B cell (primary cell): ENCODE data around the gene NID1. TPM values are rescaled to one million over a fixed set of nuclear protein-coding genes. Genes with fewer than 3 reads are reported as not detected.
A peak's percentile ranks its signal among the peaks of the same experiment; 100 is the strongest.

Experiments
- ATAC-seq: fragments of 200-7000 bp; cut with Tn5 transposase; one replicate; pipeline ENCODE4 v1.10.0; 2021; ENCODE audit warnings: low read depth, mild to moderate bottlenecking, moderate number of reproducible peaks, moderate library complexity
- CTCF ChIA-PET: fragments of 350-600 bp; sonication (Branson Sonifier 250); formaldehyde crosslinking; loops from one replicate; lab custom pipeline; 2021; ENCODE audit warnings: antibody characterized with exemption, inconsistent platforms; lab: Charles Lee
- POLR2A ChIA-PET: fragments of 350-600 bp; sonication (Branson Sonifier 250); formaldehyde crosslinking; loops from one replicate; lab custom pipeline; 2021; ENCODE audit warnings: antibody characterized with exemption; lab: Charles Lee
- DNase-seq: peaks from one replicate; pipeline ENCODE4 v3.0.0; 2013
- H2AFZ ChIP-seq: 2 replicates; pipeline ENCODE4 v1.6.1; 2012; ENCODE audit warnings: mild to moderate bottlenecking, low read depth, low read length; ENCODE audit not compliant: insufficient read depth, poor library complexity, severe bottlenecking
- H3K27ac ChIP-seq, 2 donors: 1 replicate in 1 of 2; 2 replicates in 1 of 2; pipeline ENCODE4 v1.5.1; 2012 to 2013; ENCODE audit warnings: low read length in 2 of 2, mild to moderate bottlenecking in 2 of 2, moderate library complexity in 1 of 2
- H3K27me3 ChIP-seq, 4 experiments: fragments of 200-600 bp in 1 of 4; sonication (generic) in 1 of 4; replicated peaks in 1 of 4; 1 replicate in 2 of 4; 2 replicates in 2 of 4; pipeline versions ENCODE4 v1.6.1 to v1.7.0; 2013 to 2016; ENCODE audit warnings: low read length in 3 of 4, mild to moderate bottlenecking in 2 of 4, mixed read lengths in 1 of 4, moderate library complexity in 1 of 4; ENCODE audit not compliant: insufficient read depth in 4 of 4, control insufficient read depth in 3 of 4; ENCODE audit errors: control extremely low read depth in 1 of 4
- H3K36me3 ChIP-seq, 2 experiments: replicated peaks in 1 of 2; 1 replicate in 1 of 2; 2 replicates in 1 of 2; pipeline versions ENCODE4 v1.6.1 to v1.7.1; 2013; ENCODE audit warnings: low read length in 1 of 2; ENCODE audit not compliant: insufficient read depth in 2 of 2, control insufficient read depth in 1 of 2; ENCODE audit errors: control extremely low read depth in 1 of 2, extremely low read depth in 1 of 2
- H3K4me1 ChIP-seq, 2 donors: fragments of 200-600 bp in 1 of 2; sonication (generic) in 1 of 2; 1 replicate in 1 of 2; 2 replicates in 1 of 2; pipeline versions ENCODE4 v1.5.1 to v1.6.1; 2013 to 2017; ENCODE audit warnings: low read length in 2 of 2; ENCODE audit not compliant: control insufficient read depth in 2 of 2, insufficient read depth in 2 of 2
- H3K4me2 ChIP-seq: replicated peaks from 2 replicates; pipeline ENCODE3; 2012; ENCODE audit warnings: mild to moderate bottlenecking, low read depth, low read length; ENCODE audit not compliant: poor library complexity, severe bottlenecking
- H3K4me3 ChIP-seq, 5 experiments: fragments of 200-600 bp in 1 of 5; sonication (generic) in 1 of 5; 1 replicate in 3 of 5; 2 replicates in 2 of 5; pipeline versions ENCODE4 v1.5.1 to v1.7.0; 2011 to 2016; ENCODE audit warnings: low read length in 4 of 5, mild to moderate bottlenecking in 4 of 5, low read depth in 2 of 5, control low read depth in 1 of 5, moderate library complexity in 1 of 5; ENCODE audit not compliant: insufficient read depth in 1 of 5; ENCODE audit errors: control extremely low read depth in 1 of 5, extremely low read depth in 1 of 5
- H3K79me2 ChIP-seq: fragments of 200-600 bp; sonication (generic); one replicate; pipeline ENCODE4 v1.6.0; 2016; ENCODE audit warnings: low read length; ENCODE audit not compliant: control insufficient read depth, insufficient read depth
- H3K9ac ChIP-seq: fragments of 200-600 bp; sonication (generic); 2 replicates; pipeline ENCODE4 v1.6.1; 2017; ENCODE audit warnings: mild to moderate bottlenecking, low read length, moderate library complexity
- H3K9me3 ChIP-seq, 3 donors: one replicate each; pipeline versions ENCODE4 v1.6.1 to v1.7.1; 2013; ENCODE audit warnings: low read length in 2 of 3; ENCODE audit not compliant: control insufficient read depth in 2 of 3, insufficient read depth in 1 of 3; ENCODE audit errors: control extremely low read depth in 1 of 3
- H4K20me1 ChIP-seq: 2 replicates; pipeline ENCODE4 v1.6.0; 2012; ENCODE audit warnings: mild to moderate bottlenecking, low read length; ENCODE audit not compliant: insufficient read depth, control insufficient read depth, poor library complexity, severe bottlenecking
- H3K27ac Mint-ChIP-seq: one replicate; pipeline ENCODE4 v1.8.0; 2021; ENCODE audit warnings: mixed read lengths
- H3K27me3 Mint-ChIP-seq: one replicate; pipeline ENCODE4 v1.8.0; 2021; ENCODE audit warnings: mixed read lengths
- H3K4me1 Mint-ChIP-seq: one replicate; pipeline ENCODE4 v1.8.0; 2021; ENCODE audit warnings: mixed read lengths
- H3K4me3 Mint-ChIP-seq: one replicate; pipeline ENCODE4 v1.8.0; 2021; ENCODE audit warnings: mixed read lengths
- H3K9me3 Mint-ChIP-seq: one replicate; pipeline ENCODE4 v1.8.0; 2022; ENCODE audit warnings: mixed read lengths; ENCODE audit not compliant: insufficient read depth
- EZH2 ChIP-seq: IDR thresholded peaks from 2 replicates; pipeline ENCODE4 v1.6.1; 2012; ENCODE audit warnings: borderline replicate concordance, low read depth, mild to moderate bottlenecking, moderate library complexity, low read length; ENCODE audit not compliant: insufficient read depth, poor library complexity, severe bottlenecking
- WGBS: methylation state at CpG from one replicate; pipeline ENCODE4 v1.1.5; 2013; ENCODE audit warnings: missing lambda C conversion rate; ENCODE audit not compliant: insufficient coverage; 5-methylcytosine and 5-hydroxymethylcytosine counted together
- intact Hi-C: fragments of 100-400 bp; cut with micrococcal nuclease; formaldehyde crosslinking; loops from one replicate; pipeline ENCODE4 v1.10.0; 2022
- polyA minus RNA-seq: library from RNA; depleted of rRNA, polyadenylated mRNA; stranded (reverse); fragments of >200 nt; gene quantifications from 2 replicates; pipeline ENCODE4 v1.2.3, GENCODE V29; 2012
- polyA plus RNA-seq: library from polyadenylated mRNA; depleted of rRNA; stranded (reverse); fragments of >200 nt; gene quantifications from 2 replicates; pipeline ENCODE4 v1.2.3, GENCODE V29; 2012
- total RNA-seq, 2 donors: library from RNA; stranded (reverse); fragments of 120-200 nt in 1 of 2; gene quantifications; 1 replicate in 1 of 2; 2 replicates in 1 of 2; pipeline versions ENCODE4 v1.2.3 to v1.2.4, GENCODE V29; 2013 to 2022
- TF ChIP-seq, protein P1 (sequence below): fragments of 200-600 bp; IDR thresholded peaks from one replicate; pipeline ENCODE4 v1.8.0; 2022; ENCODE audit warnings: antibody characterized with exemption, mild to moderate bottlenecking

The NID1 gene, protein sequence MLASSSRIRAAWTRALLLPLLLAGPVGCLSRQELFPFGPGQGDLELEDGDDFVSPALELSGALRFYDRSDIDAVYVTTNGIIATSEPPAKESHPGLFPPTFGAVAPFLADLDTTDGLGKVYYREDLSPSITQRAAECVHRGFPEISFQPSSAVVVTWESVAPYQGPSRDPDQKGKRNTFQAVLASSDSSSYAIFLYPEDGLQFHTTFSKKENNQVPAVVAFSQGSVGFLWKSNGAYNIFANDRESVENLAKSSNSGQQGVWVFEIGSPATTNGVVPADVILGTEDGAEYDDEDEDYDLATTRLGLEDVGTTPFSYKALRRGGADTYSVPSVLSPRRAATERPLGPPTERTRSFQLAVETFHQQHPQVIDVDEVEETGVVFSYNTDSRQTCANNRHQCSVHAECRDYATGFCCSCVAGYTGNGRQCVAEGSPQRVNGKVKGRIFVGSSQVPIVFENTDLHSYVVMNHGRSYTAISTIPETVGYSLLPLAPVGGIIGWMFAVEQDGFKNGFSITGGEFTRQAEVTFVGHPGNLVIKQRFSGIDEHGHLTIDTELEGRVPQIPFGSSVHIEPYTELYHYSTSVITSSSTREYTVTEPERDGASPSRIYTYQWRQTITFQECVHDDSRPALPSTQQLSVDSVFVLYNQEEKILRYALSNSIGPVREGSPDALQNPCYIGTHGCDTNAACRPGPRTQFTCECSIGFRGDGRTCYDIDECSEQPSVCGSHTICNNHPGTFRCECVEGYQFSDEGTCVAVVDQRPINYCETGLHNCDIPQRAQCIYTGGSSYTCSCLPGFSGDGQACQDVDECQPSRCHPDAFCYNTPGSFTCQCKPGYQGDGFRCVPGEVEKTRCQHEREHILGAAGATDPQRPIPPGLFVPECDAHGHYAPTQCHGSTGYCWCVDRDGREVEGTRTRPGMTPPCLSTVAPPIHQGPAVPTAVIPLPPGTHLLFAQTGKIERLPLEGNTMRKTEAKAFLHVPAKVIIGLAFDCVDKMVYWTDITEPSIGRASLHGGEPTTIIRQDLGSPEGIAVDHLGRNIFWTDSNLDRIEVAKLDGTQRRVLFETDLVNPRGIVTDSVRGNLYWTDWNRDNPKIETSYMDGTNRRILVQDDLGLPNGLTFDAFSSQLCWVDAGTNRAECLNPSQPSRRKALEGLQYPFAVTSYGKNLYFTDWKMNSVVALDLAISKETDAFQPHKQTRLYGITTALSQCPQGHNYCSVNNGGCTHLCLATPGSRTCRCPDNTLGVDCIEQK
- total RNA-seq (not detected in 2 replicates), polyA plus RNA-seq (0.04 and 0.06 TPM in 2 replicates), polyA minus RNA-seq (0.09 and 0.21 TPM in 2 replicates)
- 3.5 TPM for total RNA-seq (2013)

DNA sequence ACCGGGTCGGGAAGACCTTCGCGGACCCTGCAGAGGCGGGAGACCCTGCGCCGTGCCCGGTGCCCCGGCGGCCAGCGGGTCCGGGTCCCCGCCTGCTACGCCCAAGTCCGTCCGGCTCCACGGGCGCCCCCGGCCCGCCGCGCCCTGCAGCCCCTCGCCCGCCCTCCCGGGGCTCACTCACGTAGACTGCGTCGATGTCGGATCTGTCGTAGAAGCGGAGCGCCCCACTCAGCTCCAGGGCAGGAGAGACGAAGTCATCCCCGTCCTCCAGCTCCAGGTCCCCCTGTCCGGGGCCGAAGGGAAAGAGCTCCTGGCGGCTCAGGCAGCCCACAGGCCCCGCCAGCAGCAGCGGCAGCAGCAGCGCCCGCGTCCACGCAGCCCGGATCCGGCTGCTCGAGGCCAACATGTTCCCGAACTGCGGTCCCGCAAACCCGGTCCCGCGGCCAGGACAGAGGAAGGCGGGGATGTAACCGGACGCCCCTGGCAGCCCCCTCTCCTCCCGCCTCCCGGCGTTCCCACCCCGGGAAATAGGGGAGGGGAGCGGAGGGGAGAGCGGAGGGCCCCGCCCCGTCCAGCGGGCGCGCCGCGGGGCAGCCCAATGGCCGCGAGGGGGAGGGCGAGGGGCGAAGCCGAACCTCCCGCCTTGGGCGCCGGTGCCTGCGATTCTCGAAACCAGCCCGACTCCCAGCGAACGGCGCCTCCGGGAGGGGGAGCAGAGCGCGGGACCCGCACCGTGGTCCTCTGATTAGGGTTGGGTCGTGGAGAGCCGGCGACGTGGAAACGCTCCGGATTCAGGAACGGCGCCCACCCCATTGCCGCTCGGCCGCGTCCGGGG is at the start of gene NID1:
Gene NID1, minus strand, starts transcription at position 417 of the 835 bp plus-strand sequence. Its CDS starts 11 bp downstream, at position 406.
- H3K27ac Mint-ChIP-seq: peak within 1 kb of the TSS; percentile 10
- DNase-seq (peak; percentile 66), ATAC-seq (no peak)
- TF ChIP-seq, protein P1, sequence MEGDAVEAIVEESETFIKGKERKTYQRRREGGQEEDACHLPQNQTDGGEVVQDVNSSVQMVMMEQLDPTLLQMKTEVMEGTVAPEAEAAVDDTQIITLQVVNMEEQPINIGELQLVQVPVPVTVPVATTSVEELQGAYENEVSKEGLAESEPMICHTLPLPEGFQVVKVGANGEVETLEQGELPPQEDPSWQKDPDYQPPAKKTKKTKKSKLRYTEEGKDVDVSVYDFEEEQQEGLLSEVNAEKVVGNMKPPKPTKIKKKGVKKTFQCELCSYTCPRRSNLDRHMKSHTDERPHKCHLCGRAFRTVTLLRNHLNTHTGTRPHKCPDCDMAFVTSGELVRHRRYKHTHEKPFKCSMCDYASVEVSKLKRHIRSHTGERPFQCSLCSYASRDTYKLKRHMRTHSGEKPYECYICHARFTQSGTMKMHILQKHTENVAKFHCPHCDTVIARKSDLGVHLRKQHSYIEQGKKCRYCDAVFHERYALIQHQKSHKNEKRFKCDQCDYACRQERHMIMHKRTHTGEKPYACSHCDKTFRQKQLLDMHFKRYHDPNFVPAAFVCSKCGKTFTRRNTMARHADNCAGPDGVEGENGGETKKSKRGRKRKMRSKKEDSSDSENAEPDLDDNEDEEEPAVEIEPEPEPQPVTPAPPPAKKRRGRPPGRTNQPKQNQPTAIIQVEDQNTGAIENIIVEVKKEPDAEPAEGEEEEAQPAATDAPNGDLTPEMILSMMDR: peak; percentile 21
- TF ChIP-seq EZH2: no peak
- H3K36me3 ChIP-seq: no peaks in the 10 kb centered on the region
- H2AFZ ChIP-seq: peak within 1 kb of the TSS; percentile 77
- H3K9me3 Mint-ChIP-seq: no peaks in the 10 kb centered on the region
- peak within 1 kb of the TSS; percentile 75 for H3K4me3 Mint-ChIP-seq
- H3K79me2 ChIP-seq: no peaks in the 10 kb centered on the region
- H3K27me3 ChIP-seq: peaks cover 0 to 37% (median 15%) of the 10 kb centered on the region in 4 experiments
- H3K9me3 ChIP-seq: peaks cover 0 to 21% (median 0%) of the 10 kb centered on the region in 3 donors
- peak within 1 kb of the TSS in 4 of 5 experiments; percentile 40 to 68 (median 58) for H3K4me3 ChIP-seq
- WGBS: 4% methylated on average over 94 of the region's 100 CpGs
- H3K4me2 ChIP-seq: peak within 1 kb of the TSS; percentile 90
- POLR2A ChIA-PET: no interaction called here
- peaks cover 30% of the 10 kb centered on the region for H3K4me1 Mint-ChIP-seq
- H3K27me3 Mint-ChIP-seq: peaks cover 27% of the 10 kb centered on the region
- CTCF ChIA-PET: no interaction called here
- H3K4me1 ChIP-seq: peaks cover 38% of the 10 kb centered on the region in 2 donors
- H3K27ac ChIP-seq: no peak within 1 kb of the TSS
- intact Hi-C loops: loop anchor here (5.0 to 10.0 kb wide), 2 partner anchors 90 to 198 kb away; partner anchors contain the start of gene LYST
- peak within 1 kb of the TSS; percentile 64 for H3K9ac ChIP-seq
- H4K20me1 ChIP-seq: no peaks in the 10 kb centered on the region
